CD4-positive, alpha-beta T cell (primary cell): ENCODE measurements around the gene HOXB3. TPM values are rescaled to one million over a fixed set of nuclear protein-coding genes. Genes with fewer than 3 reads are reported as not detected.

Experiments
- ATAC-seq: fragments of 200-7000 bp; cut with Tn5 transposase; one replicate; pipeline ENCODE4 v1.10.0; 2022; ENCODE audit warnings: mild to moderate bottlenecking; ENCODE audit not compliant: poor library complexity
- CTCF ChIA-PET: fragments of 350-600 bp; sonication (Branson Sonifier 250); formaldehyde crosslinking; loops from one replicate; lab custom pipeline; 2021; ENCODE audit warnings: antibody characterized with exemption, inconsistent platforms; lab: Charles Lee
- POLR2A ChIA-PET: fragments of 350-600 bp; sonication (Branson Sonifier 250); formaldehyde crosslinking; loops from one replicate; lab custom pipeline; 2021; ENCODE audit warnings: antibody characterized with exemption, inconsistent platforms; lab: Charles Lee
- DNase-seq, 14 experiments: peaks; one replicate each; pipeline ENCODE4 v3.0.0-alpha.2; 2013 to 2020; ENCODE audit warnings: mixed read lengths in 2 of 14
- H3K27ac ChIP-seq, 2 donors: one replicate each; pipeline versions ENCODE4 v1.5.1 to v1.7.0; 2013; ENCODE audit warnings: low read length in 2 of 2, low read depth in 1 of 2, mild to moderate bottlenecking in 1 of 2
- H3K27me3 ChIP-seq, 2 experiments: 1 replicate in 1 of 2; 2 replicates in 1 of 2; pipeline versions ENCODE4 v1.6.1 to v1.7.0; 2013; ENCODE audit warnings: low read length in 2 of 2, control low read depth in 1 of 2, mild to moderate bottlenecking in 1 of 2, moderate library complexity in 1 of 2; ENCODE audit not compliant: insufficient read depth in 2 of 2, control insufficient read depth in 1 of 2
- H3K36me3 ChIP-seq: one replicate; pipeline ENCODE4 v1.6.1; 2013; ENCODE audit warnings: low read length, control low read depth; ENCODE audit not compliant: insufficient read depth
- H3K4me1 ChIP-seq: one replicate; pipeline ENCODE4 v1.6.1; 2013; ENCODE audit warnings: low read length, control low read depth; ENCODE audit not compliant: insufficient read depth
- H3K4me3 ChIP-seq: one replicate; pipeline ENCODE4 v1.5.1; 2013; ENCODE audit warnings: mild to moderate bottlenecking, low read length, moderate library complexity
- H3K9me3 ChIP-seq, 2 experiments: 1 replicate in 1 of 2; 2 replicates in 1 of 2; pipeline versions ENCODE4 v1.6.1 to v1.7.0; 2013; ENCODE audit warnings: low read length in 2 of 2, mild to moderate bottlenecking in 2 of 2, control low read depth in 1 of 2, moderate library complexity in 1 of 2; ENCODE audit not compliant: control insufficient read depth in 1 of 2, insufficient read depth in 1 of 2
- H3K27ac Mint-ChIP-seq: one replicate; pipeline ENCODE4 v1.8.0; 2020; ENCODE audit warnings: mixed read lengths
- H3K27me3 Mint-ChIP-seq: one replicate; pipeline ENCODE4 v1.8.0; 2021; ENCODE audit warnings: mixed read lengths
- H3K36me3 Mint-ChIP-seq: one replicate; pipeline ENCODE4 v1.8.0; 2021; ENCODE audit warnings: low read depth, mixed read lengths
- H3K4me1 Mint-ChIP-seq: one replicate; pipeline ENCODE4 v1.8.0; 2021; ENCODE audit warnings: low read depth, mixed read lengths
- H3K4me3 Mint-ChIP-seq: one replicate; pipeline ENCODE4 v1.8.0; 2020; ENCODE audit warnings: mild to moderate bottlenecking, mixed read lengths
- H3K9me3 Mint-ChIP-seq: one replicate; pipeline ENCODE4 v1.8.0; 2020; ENCODE audit warnings: mixed read lengths
- CTCF ChIP-seq: fragments of 200-600 bp; IDR thresholded peaks from one replicate; pipeline ENCODE4 v1.8.0; 2022; ENCODE audit warnings: antibody characterized with exemption, mild to moderate bottlenecking
- intact Hi-C, 2 experiments: fragments of 100-400 bp; cut with DNase I in 1 of 2; cut with micrococcal nuclease in 1 of 2; formaldehyde crosslinking; loops; one replicate each; pipeline versions ENCODE4 v1.15.1 to v1.9.0; 2023 to 2025; cut with DNase I, micrococcal nuclease
- total RNA-seq, 174 experiments: library from RNA in 2 of 174; stranded (reverse) in 2 of 174; gene quantifications; one replicate each; pipeline ENCODE4 v1.2.3 and lab custom pipeline; 2021 to 2026

Gene HOXB3
- total RNA-seq, 2 experiments from 2014 or later, result 0.25 to 0.36 TPM

- Histone ChIP-seq H3K4me3 (no peak overlapping the region), H3K4me1 (peaks cover 46% of the 10 kb centered on the region), H3K27ac (no peak overlapping the region), H3K9me3 (peaks cover 0 to 30% of the 10 kb centered on the region in 2 experiments), H3K36me3 (no peaks in the 10 kb centered on the region), H3K27me3 (peaks cover 89 to 97% of the 10 kb centered on the region in 2 experiments)
- ChIA-PET POLR2A (interaction anchor here (1.0 to 1.6 kb wide), 4 partner anchors 8 to 592 kb away, joined by 3 to 9 read pairs (median 4); partner anchors contain the start of gene HOXB5), CTCF (interaction anchor here (0.6 to 1.8 kb wide), 20 partner anchors 10 to 615 kb away, joined by 3 to 24 read pairs (median 4); partner anchors contain the start of gene HOXB5)
- no peaks in the 10 kb centered on the region for H3K36me3 Mint-ChIP-seq
- H3K27me3 Mint-ChIP-seq, result peaks cover 100% of the 10 kb centered on the region
- H3K9me3 Mint-ChIP-seq, result no peaks in the 10 kb centered on the region
- ATAC-seq (no peak), DNase-seq (peak in 1 of 14 experiments; percentile 30)
- intact Hi-C loops, result loop anchor here (1.0 to 10.0 kb wide), 8 partner anchors 11 to 840 kb away; partner anchors contain the start of gene SCRN2 (in 1 of the 2)
- no peak overlapping the region for H3K27ac Mint-ChIP-seq
- no peak for TF ChIP-seq CTCF
- H3K4me3 Mint-ChIP-seq, result no peak overlapping the region
- H3K4me1 Mint-ChIP-seq, result peaks cover 51% of the 10 kb centered on the region
Measured at GRCh38 chr17:48617471-48618255, 27.6 kb upstream of the HOXB3 start.

- Histone ChIP-seq H3K4me3 (no peak overlapping the region), H3K4me1 (peaks cover 54% of the 10 kb centered on the region), H3K27me3 (peaks cover 87 to 96% of the 10 kb centered on the region in 2 experiments), H3K9me3 (peaks cover 0 to 30% of the 10 kb centered on the region in 2 experiments), H3K27ac (no peak overlapping the region), H3K36me3 (no peaks in the 10 kb centered on the region)
- no peak for TF ChIP-seq CTCF
- Mint-ChIP-seq H3K36me3 (no peaks in the 10 kb centered on the region), H3K27ac (no peak overlapping the region), H3K27me3 (peaks cover 98% of the 10 kb centered on the region), H3K4me1 (peaks cover 57% of the 10 kb centered on the region), H3K4me3 (peak overlapping the region; percentile 2), H3K9me3 (no peaks in the 10 kb centered on the region)
- ChIA-PET CTCF (interaction anchor here (0.8 to 1.4 kb wide), 2 partner anchors 29 to 486 kb away, joined by 3 to 4 read pairs; no protein-coding TSS in a partner anchor), POLR2A (no interaction called here)
- intact Hi-C loops, result loop anchor here (1.0 to 10.0 kb wide), 4 partner anchors 11 to 840 kb away; partner anchors contain the start of gene SCRN2 (in 1 of the 2)
- ATAC-seq, result no peak
- no peak for DNase-seq
Measured at GRCh38 chr17:48616717-48617470, 26.9 kb upstream of the HOXB3 start.
